NCI-H2081 treated with DMSO at 0.1 percent for 48 hours (cell line): ENCODE data around the gene DDHD1.
"Not testable (repeated sequence)": the region's sequence is repeated elsewhere in the genome, so short reads cannot be mapped to it uniquely, and the experiment has no call there.

Source experiments
- DNase-seq: peaks from one replicate; lab custom pipeline; 2025; lab: John Stamatoyannopoulos, UW

DDHD1 gene

DNA sequence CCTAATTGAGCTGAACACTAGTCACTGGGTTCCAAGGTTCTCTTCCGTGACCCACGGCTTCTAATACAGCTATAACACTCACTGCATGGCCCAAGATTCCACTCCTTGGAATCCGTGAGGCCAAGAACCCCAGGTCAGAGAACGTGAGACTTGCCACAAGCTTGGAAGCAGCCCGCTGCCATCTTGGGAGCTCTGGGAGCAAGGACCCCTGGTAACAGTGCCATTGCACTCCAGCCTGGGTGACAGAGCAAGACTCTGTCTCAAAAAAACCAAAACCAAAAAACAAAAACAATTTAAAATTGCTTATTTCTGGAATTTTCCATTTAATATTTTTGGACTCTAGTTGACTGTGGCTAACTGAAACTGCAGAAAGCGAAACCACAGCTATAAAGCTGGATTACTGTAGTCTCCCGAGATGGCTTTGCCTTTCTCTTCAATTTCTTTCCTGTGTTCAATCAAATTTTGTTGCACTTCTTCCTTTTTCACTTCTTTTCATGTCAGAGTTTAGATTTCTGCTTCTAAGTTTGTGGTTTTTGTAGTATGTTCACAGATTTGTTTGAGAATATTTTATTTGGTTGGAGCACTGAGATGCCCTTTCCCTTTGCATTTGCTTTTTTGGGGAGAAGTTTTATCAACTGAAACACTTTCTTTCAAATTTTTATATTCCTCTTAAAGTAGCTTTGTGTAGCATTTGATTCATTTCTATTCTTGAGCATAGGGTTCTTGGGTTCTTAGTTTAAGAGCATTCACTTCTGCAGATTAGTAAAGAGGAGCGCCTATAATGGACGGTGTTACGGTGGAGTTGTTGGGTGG is 44.6 kb downstream of the DDHD1 start:
- DNase-seq, result no peak

DNA sequence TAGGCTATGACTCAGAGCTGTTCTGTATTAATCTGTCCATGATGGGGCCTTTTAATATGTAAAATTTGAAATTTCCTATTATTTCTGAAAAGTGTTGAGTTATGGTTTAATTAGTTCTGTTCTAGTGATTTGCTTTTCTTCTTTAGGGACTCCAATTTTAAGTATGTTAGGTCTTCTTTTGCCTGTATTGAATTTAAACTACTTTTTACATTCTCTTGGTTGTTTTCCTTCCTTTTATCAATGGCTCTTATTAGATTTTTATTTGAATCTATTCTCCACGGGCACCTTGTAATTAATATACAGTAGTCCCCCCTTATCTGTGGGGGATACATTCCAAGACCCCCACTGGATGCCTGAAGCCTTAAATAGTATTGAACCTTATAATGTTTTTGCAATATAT is 46.4 kb downstream of the DDHD1 start:
- DNase-seq, result no peak

DNA sequence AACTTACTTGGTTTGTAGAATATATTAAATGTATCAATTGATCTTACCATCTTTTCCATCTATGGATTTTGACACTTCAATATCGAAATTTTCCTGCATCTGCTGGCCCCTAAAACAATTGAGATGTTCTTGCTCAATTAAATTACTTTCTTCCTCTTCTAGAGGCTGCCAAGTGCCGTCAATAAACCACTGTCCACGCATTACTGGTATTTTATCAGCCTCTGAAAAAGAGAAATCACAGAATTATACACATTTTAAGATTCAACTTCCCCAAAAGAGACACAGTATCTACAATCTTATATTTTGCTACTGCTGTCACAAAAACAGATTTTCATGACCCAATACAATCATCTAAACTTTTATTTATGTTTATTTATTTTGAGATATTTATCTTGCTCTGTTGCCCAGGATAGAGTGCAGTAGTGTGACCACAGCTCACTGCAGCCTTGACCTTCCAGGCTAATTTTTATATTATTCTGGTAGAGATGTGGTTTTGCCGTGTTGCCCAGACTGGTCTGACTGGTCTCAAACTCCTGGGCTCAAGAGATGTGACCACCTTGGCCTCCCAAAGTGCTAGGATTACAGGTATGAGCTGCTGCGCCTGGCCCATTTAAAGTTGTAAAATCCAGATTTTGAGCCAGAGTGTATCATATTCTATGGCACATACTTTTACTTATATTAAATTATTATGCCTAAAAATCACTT is 49.3 kb downstream of the DDHD1 start:
- no peak for DNase-seq

DNA sequence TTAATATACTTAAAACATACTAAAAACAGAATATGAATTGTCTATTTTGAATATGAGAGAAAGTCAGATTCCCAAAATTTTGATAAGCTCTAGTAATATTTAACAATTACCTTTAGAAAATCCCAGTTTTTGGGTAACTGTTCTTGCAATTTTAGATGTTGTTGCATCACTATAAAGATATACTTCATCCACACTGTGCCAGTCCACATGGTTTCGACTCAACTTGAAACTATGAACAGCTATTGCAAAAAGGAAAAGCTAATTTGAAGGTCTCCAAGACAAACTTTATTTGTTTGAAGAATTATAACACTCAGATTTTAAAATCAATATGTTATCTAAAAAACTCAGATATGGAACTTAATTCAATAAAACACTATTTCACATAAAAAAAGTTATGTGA is 59.9 kb downstream of the DDHD1 start:
- no peak for DNase-seq

DNA sequence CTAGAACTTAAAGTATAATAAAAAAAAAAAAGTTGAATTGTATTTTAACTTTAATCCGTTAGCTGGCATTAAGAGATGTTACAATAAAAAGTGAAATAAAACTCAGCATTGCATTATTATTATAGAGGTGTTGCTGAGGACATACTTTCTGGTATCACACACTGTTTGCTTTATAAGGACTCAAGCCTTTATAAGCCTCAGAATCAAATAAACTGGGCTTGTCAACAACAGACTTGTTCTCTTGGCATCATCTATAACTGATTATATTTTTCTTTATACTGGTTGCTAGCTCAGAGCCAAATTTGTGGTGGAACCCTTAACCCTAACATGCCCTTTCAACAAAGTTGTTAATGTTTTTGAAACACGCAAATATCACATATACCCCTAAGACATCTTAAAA is 62.3 kb downstream of the DDHD1 start:
- no peak for DNase-seq

DNA sequence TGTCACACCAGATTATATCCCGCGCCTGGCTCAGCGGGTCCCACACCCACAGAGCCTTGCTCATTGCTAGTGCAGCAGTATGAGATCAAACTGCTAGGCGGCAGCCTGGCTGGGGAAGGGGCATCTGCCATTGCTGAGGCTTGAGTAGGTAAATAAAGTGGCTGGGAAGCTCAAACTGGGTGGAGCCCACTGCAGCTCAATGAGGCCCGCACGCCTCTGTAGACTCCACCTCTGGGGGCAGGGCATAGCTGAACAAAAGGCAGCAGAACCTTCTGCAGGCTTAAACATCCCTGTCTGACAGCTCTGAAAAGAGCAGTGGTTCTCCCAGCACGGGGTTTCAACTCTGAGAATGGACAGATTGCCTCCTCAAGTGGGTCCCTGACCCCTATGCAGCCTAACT is 68.2 kb downstream of the DDHD1 start:
- not testable (repeated sequence) for DNase-seq

DNA sequence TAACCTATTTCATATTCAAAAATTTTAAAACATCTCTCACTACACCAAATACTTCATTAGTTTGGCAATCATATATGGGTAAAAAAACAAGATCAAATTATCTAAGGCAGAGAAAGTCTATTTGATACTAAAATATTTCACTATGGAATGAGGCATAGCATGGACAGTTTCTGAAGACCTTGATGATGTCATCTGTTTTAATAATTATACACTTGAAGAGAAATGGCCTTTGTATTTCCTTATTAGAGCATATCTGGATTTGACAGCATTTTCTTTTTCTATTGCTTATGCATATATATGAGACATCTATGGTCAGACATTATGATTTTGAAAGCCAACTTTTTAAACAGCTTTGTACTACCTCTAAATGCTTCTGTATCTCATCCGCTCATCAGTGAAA is 88.6 kb downstream of the DDHD1 start:
- no peak for DNase-seq

DNA sequence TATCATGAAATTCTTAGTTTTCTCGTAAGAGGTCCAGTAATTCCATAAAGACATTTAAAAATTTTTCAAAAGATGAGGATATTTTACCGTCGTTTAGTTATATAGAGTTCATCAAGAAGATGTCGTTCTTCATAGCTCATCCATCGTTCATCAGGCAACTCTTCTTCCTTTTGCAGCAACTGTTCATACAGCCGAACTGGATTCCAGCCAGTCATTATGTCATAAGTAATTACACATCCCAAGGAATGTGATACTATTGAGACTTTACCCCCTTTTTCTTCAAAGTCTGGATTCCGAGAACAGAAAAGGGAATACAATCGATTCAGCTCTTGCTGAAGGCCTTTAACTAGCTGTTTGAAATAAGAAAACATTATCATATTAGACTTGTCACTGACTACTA is 90.3 kb downstream of the DDHD1 start:
- DNase-seq, result no peak

DNA sequence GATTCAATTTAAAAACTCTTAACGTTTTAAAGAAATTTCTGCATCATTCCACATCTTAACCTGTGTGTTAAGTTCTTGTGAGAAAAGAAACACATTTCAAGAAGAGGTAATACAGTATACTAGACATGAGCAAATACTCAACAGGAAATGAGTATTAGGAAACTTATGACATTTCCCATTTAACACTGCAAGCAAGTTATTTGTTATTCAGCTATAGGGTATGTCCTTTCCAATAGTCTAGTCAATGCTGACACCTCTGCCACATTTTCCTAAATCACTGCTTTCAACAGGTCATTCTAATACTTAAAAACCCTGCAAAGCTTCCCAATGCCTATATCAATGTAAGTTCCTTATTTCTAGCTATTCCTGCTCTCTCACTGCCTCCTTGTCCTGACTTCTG is 93.1 kb downstream of the DDHD1 start:
- no peak for DNase-seq

DNA sequence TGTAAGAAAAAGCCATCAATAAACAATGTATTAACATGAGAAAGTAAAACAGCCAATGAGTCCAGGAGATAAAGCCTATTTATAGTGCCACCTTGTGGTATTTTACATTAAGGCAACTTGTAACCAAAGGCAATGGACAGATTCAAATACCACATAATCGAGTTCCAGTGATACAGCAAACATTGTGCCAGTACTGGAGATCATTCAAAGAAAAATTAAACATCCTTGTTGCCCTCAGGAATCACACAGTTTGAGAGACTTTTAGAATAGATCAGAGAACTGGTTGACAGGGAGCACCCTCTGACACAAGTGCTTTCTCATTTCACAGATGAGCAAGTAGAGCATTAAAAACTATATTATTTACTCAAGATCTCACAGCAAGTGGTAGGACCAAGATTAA is 98.1 kb downstream of the DDHD1 start:
- peak; percentile 14 for DNase-seq

DNA sequence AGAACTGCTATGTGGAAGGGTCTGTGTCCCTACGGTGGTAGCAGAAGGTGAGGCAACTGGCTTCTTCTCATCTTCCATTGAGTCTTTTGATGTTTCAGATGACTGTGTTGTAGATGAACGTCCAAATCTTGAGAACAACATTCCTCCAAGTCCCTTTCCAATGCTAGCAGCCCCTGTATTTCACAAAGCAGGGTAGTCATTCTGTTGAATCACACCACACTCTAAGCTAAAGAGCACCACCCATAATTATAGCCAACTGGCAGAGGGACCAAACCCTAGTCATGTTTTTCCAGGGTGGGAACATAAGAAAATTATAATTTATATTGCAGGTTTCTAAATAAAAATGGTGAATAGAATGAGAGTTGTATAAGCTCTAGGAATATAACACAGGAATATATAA is 98.7 kb downstream of the DDHD1 start:
- DNase-seq, result no peak

DNA sequence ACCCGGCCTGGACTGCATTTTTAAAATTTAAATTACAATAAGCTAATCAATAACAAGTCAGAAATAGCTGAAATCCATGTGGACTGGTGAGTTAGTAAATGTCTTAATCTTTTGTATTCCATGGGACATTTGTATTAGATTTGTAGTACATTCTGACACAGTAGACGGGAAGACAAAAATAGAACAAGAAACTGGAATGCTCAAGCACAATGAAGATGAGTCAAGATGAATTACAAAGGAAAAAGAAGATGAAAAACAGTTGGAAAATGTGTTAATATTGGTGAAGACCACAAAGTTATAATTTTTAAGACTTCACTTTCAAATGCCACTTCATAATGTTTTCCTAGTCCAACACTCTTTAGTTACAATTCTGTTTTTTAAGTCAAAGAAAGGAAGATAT is 104.5 kb downstream of the DDHD1 start:
- DNase-seq, result no peak

DNA sequence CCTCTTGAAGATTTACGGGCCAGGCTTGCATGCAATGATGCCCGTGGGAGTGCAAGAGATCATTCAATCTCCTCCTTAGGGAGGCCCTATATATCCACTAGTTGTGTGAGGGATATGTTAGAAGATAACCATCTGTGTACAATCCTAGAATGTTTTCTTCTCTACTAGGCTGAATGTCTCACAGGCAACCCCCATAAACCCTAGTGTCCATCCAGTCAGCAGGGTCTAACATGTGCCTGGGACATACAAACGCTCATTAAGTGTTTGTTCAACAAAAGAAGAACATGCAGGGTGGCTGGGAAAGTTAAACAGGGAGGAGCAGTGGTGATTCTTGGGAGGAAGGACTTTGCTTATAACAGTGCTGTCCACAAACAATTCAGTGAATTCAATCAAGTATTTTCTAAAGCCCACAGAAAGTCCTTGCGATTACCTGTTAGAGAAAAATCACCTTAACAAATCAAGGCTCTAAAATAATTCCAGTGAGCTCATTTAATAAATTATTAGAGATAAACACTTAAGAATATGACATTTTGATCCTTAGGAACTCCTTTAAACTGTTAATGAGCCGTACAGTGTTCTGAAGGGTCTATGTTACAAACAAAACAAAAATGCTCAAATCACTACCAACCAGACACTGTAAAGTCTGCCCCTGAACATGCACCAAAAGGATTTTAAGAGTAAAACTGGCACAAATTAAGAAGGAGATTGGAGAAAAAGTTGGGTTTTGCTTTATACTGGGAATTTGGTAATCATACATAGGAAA is 105.6 kb downstream of the DDHD1 start:
- no peak for DNase-seq

DNA sequence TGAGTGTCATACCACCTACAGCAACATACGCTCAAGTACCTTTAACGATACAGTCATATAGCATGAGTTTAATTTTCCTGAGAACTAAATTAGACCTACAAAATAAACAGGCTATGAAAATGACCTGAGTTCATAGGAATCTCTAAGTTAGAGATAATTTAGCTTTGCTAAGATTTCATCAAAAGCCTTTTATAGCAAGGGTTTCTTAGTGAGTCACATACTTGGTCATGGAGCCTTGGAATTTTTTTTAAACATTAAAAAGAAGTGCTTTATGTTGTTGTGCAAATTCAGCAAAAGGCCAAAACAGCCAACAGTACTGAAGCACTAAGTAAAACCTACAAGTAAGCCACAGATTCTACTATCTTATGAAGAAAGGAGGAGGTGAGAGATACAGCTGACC is 108.6 kb downstream of the DDHD1 start:
- DNase-seq, result no peak

DNA sequence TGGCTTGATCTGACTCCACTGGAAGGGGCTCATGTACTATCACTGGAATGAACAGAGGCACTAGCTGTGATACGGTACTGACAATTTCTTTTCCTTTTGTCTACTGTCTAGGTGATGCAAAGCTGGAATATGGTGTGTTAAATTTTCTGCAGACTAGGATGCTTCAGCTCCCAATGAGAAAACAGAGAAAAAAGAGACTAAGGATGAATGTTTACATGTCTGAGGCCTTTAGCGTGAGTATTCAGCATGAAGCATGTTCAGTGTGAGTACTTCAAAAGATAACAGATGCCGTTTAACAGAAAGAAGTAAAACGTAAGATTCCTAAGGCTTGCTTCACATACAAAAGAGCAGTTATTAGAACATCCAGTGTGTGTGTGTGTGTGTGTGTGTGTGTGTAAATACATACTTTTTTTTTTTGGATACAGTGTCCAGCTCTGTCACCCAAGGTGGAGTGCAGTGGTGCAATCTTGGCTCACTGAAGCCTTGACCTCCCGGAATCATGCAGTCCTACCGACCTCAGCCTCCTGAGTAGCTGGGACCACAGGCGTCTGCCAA is 110.0 kb downstream of the DDHD1 start:
- DNase-seq, result no peak

DNA sequence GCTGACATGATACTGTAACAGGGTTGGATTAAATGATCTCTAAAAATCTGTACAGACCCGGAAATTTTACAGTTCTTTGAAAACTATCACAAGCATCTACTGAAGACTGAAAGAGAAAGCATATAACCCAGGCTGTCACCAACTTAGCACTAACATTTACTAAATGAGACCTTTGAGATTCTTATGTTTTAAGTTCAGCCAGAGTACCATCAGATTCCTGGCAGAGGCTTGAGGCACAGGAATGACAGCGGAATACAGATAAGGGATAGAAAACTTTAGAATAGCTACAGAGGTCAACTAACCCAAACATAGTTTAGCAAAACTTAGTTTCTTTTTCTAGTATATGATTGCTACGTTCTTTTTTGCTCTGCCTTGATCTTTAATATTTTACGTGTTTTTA is 110.6 kb downstream of the DDHD1 start:
- DNase-seq, result no peak

DNA sequence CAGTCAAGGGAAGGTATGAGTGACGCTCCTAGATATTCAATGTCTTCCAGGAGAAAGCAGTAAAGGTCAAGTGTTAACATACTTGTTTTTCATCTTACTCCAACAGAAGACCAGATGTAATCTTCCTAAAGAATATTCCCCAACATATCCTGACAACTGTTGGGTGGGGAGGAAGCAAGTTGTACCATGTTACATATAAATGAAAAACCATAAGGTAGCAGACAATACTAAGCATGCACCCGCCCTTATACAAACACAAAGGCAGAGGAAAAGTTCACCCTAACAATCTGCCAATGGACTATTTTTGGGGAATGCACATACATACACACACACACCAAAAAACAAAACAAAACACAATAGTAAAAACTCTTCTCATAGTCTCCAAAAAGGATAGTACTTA is 112.1 kb downstream of the DDHD1 start:
- no peak for DNase-seq

DNA sequence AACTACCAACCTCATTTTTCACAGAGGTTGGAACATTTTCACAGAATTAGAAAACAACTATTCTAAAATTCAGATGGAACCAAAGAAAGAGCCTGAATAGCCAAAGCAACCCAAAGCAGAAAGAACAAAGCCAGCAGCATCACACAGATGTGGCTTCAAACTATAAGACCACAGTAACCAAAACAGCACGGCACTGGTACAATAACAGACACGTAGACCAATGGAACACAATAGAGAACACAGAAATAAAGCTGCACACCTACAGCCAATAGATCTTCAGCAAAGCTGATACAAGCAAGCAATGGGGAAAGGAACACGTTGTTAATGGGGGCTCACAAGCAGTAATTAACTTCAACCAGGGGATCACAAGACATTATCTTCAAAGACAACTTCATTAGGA is 114.5 kb downstream of the DDHD1 start:
- DNase-seq, result no peak

DNA sequence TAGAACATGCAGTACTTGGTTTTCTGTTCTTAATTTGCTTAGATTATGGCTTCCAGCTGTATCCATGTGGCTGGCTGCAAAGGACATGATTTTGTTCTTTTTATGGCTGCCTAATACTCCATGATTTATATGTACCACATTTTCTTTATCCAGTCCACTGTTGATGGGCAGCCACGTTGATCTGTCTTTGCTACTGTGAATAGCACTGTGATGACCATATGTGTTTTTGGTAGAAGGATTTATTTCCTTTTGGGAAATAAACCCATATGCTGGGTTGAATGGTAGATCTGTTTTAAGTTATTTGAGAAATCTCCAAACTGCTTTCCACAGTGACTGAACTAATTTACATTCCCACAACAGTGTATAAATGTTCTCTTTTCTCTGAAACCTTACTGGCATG is 116.1 kb downstream of the DDHD1 start:
- no peak for DNase-seq

DNA sequence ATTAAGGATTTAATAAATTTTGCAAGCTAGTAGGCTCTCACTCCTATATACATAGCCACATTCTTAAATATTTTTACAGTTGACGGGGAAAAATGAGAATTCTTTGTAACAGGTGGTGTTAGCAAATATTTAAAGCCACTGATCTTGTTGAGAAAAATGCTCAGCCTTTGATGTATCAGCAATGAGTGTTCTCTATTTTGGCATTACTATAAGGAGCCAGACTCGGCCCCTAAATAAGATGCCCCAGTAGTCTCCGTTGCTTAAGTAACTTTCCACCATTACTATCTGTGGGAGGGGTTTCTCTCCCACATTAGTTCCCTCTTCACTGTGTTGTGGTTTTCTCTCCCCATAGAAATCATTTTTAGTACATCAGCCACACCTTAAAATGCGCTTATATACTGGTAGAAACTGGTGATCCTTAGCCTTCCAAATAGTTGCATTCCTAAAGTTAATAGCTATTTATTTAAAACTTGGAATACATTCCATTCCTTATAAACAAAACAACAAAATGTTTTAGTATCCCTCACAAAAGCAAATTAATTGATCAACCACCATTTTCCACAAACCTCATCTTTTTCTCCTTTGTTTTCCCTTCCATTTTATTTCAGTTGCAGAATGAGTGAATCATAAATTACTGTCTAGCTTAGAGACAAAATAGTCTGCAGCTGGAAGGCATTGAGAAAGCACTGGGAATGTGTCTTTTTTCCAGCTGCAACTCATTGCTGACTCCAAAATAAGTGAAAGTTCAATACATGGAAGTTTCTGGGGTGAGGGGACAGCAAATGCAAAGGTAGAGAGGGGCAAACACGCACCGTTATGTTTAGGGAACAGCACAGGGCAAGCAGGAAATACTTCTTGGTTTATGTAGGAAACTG is 117.5 kb downstream of the DDHD1 start:
- DNase-seq, result no peak

DNA sequence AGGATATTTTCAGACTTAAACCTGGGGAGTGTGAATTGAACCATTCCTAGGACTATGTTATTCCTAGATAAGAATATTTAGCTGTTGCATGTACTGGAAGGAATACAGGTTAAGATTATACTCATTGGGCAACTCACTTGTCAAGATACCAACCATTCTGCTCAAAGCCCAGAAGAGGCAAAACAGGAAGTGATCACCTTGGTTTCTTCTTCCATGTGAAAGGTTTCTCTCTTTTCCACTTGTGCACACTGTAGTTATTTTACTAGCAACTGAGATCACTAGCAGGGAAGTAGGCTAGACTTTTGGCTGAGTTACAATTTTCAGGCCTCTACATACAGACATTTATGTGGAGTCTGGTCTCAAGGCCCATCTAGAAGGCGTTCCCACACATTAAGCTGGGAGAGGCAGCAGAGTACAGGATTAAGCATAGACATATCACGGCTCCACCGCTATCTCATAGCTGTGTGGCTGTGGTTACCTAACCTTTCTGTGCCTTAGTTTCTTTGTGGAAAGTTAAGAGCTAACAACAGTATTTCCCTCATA is 118.4 kb downstream of the DDHD1 start:
- DNase-seq, result no peak
